K562 (cell line): ENCODE measurements around the gene SRRT. TPM values are rescaled to one million over a fixed set of nuclear protein-coding genes. Genes with fewer than 3 reads are reported as not detected.

Source experiments
- CREB3L1 ChIP-seq: fragments of 450-650 bp; IDR thresholded peaks from 2 replicates; pipeline ENCODE4 v1.6.1; 2014; ENCODE audit warnings: low read depth, mild to moderate bottlenecking, moderate library complexity, borderline replicate concordance
- HSF4 ChIP-seq: fragments of 250-450 bp; sonication (Bioruptor Pico); IDR thresholded peaks from 2 replicates; pipeline ENCODE4 v2.1.2; 2022; ENCODE audit warnings: mild to moderate bottlenecking, moderate library complexity, borderline replicate concordance
- ILF3 ChIP-seq: fragments of 450-650 bp; IDR thresholded peaks from 2 replicates; pipeline ENCODE4 v1.6.1; 2018; ENCODE audit warnings: antibody characterized with exemption, mild to moderate bottlenecking, moderate library complexity, borderline replicate concordance
- NFIX ChIP-seq: fragments of 250-450 bp; sonication (Bioruptor Pico); IDR thresholded peaks from 2 replicates; pipeline ENCODE4 v1.4.0; 2020; ENCODE audit warnings: low read depth, mild to moderate bottlenecking, moderate library complexity
- PHF20 ChIP-seq: fragments of 450-650 bp; IDR thresholded peaks from 2 replicates; pipeline ENCODE4 v1.6.1; 2018; ENCODE audit not compliant: partially characterized antibody
- POLR2G ChIP-seq: fragments of 200-400 bp; formaldehyde crosslinking; IDR thresholded peaks from 2 replicates; pipeline ENCODE4 v1.6.1; 2017; ENCODE audit warnings: low read depth, mild to moderate bottlenecking, antibody characterized with exemption, low read length, moderate library complexity
- PTBP1 ChIP-seq: fragments of 200-400 bp; formaldehyde crosslinking; IDR thresholded peaks from 2 replicates; pipeline ENCODE4 v1.6.1; 2017; ENCODE audit warnings: low read depth, low read length
- TBL1XR1 ChIP-seq, 2 experiments: IDR thresholded peaks; 2 replicates each; pipeline ENCODE4 v1.6.1; 2012; ENCODE audit warnings: improper control_type of control experiment in 2 of 2, low read length in 2 of 2, mild to moderate bottlenecking in 1 of 2
- YY1 ChIP-seq, 3 experiments: IDR thresholded peaks; 2 replicates each; pipeline ENCODE4 v1.6.1; 2011; ENCODE audit warnings: low read length in 2 of 3, mild to moderate bottlenecking in 2 of 3, moderate library complexity in 2 of 3, borderline replicate concordance in 1 of 3, control low read depth in 1 of 3, low read depth in 1 of 3; ENCODE audit not compliant: insufficient read depth in 3 of 3, insufficient replicate concordance in 2 of 3, control insufficient read depth in 1 of 3, insufficient read length in 1 of 3; ENCODE audit errors: extremely low read depth in 1 of 3
- ZBTB7A ChIP-seq: IDR thresholded peaks from 2 replicates; pipeline ENCODE4 v1.6.1; 2011; ENCODE audit warnings: low read depth, mild to moderate bottlenecking, low read length, moderate library complexity, borderline replicate concordance; ENCODE audit not compliant: control insufficient read depth
- ZFP30 ChIP-seq: fragments of 250-450 bp; sonication (Bioruptor Pico); IDR thresholded peaks from 2 replicates; pipeline ENCODE4 v1.8.0; 2022; ENCODE audit warnings: moderate library complexity, mild to moderate bottlenecking, inconsistent platforms, borderline replicate concordance
- ZNF311 ChIP-seq: fragments of 250-450 bp; sonication (Bioruptor Pico); IDR thresholded peaks from 2 replicates; pipeline ENCODE4 v1.4.0; 2020; ENCODE audit warnings: mild to moderate bottlenecking, moderate library complexity
- ZSCAN32 ChIP-seq: fragments of 450-650 bp; formaldehyde crosslinking; IDR thresholded peaks from 2 replicates; pipeline ENCODE4 v1.4.0; 2020; ENCODE audit warnings: mild to moderate bottlenecking, moderate library complexity
- polyA plus RNA-seq, 8 experiments: library from polyadenylated mRNA; depleted of rRNA in 4 of 8; stranded (reverse) in 5 of 8; unstranded in 3 of 8; fragments of >200 nt; fragmentation: Nextera tagmentation in 2 of 8; fragmentation: Illumina TruSeq in 1 of 8; extraction: Ambion mirVana in 2 of 8; extraction: Trizol in 1 of 8; gene quantifications; 2 replicates each; pipeline versions ENCODE4 v1.2.1 to v1.2.3, GENCODE V29; 2011 to 2014; ENCODE audit warnings: inconsistent platforms in 1 of 8, missing spikeins in 1 of 8
- total RNA-seq, 7 experiments: library from RNA; depleted of rRNA in 6 of 7; stranded (reverse); fragments of >200 nt in 6 of 7; fragmentation: Illumina TruSeq in 2 of 7; extraction: Trizol in 2 of 7; gene quantifications; 2 replicates each; pipeline versions ENCODE4 v1.2.1 to v1.2.3, GENCODE V29; 2011 to 2021; ENCODE audit warnings: low replicate concordance in 1 of 7
- TF ChIP-seq, protein P1 (sequence below), 2 experiments: IDR thresholded peaks; 2 replicates each; pipeline ENCODE4 v1.6.1; 2011; ENCODE audit warnings: borderline replicate concordance in 1 of 2, control low read depth in 1 of 2, low read depth in 1 of 2, low read length in 1 of 2, mild to moderate bottlenecking in 1 of 2, mixed read lengths in 1 of 2, moderate library complexity in 1 of 2; ENCODE audit not compliant: insufficient read depth in 1 of 2, insufficient read length in 1 of 2, poor library complexity in 1 of 2, severe bottlenecking in 1 of 2; ENCODE audit errors: extremely low read depth in 1 of 2
- TF ChIP-seq, protein P2 (sequence below): sonication (generic); formaldehyde crosslinking; IDR thresholded peaks from 2 replicates; pipeline ENCODE4 v1.8.1; 2023; ENCODE audit warnings: missing genetic modification reagents, mild to moderate bottlenecking, borderline replicate concordance
- TF ChIP-seq, protein P3 (sequence below): fragments of 450-650 bp; IDR thresholded peaks from 2 replicates; pipeline ENCODE4 v1.6.1; 2016; ENCODE audit warnings: low read depth, mild to moderate bottlenecking, moderate library complexity

Gene SRRT
- total and polyA plus RNA-seq, 9 of the 15 experiments (the other 6 are each of a cell fraction or from before 2014, with no cell fraction given), result 10.3 to 263 (median 84.4) TPM

GRCh38 chr7:100899432-100899831, 24.5 kb downstream of the SRRT start (continued):
- TF ChIP-seq POLR2G (no peak), ZFP30 (CRISPR knock-in tag) (no peak), YY1 (IDR thresholded peaks at IDR 0.05; ENCODE audit: borderline replicate concordance in 1 of 3, control insufficient read depth in 1 of 3, extremely low read depth in 1 of 3, insufficient read depth in 3 of 3, insufficient read length in 1 of 3, insufficient replicate concordance in 2 of 3, low read depth in 1 of 3, low read length in 2 of 3) (no peak), PHF20 (no peak), NFIX (CRISPR knock-in tag) (no peak), HSF4 (CRISPR knock-in tag) (no peak), ZNF311 (no peak), ZBTB7A (no peak), PTBP1 (0 out of 2 replicates have a peak, but pooled peaks have one; percentile 67), TBL1XR1 (IDR thresholded peaks at IDR 0.05; ENCODE audit: low read length in 2 of 2) (no peak), ZSCAN32 (CRISPR knock-in tag) (no peak), CREB3L1 (no peak), ILF3 (no peak)
- TF ChIP-seq, protein P1, sequence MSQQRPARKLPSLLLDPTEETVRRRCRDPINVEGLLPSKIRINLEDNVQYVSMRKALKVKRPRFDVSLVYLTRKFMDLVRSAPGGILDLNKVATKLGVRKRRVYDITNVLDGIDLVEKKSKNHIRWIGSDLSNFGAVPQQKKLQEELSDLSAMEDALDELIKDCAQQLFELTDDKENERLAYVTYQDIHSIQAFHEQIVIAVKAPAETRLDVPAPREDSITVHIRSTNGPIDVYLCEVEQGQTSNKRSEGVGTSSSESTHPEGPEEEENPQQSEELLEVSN (IDR thresholded peaks at IDR 0.05; ENCODE audit: borderline replicate concordance in 1 of 2, extremely low read depth in 1 of 2, insufficient read depth in 1 of 2, insufficient read length in 1 of 2, low read depth in 1 of 2, low read length in 1 of 2, poor library complexity in 1 of 2, severe bottlenecking in 1 of 2), result no peak
- TF ChIP-seq, protein P2, sequence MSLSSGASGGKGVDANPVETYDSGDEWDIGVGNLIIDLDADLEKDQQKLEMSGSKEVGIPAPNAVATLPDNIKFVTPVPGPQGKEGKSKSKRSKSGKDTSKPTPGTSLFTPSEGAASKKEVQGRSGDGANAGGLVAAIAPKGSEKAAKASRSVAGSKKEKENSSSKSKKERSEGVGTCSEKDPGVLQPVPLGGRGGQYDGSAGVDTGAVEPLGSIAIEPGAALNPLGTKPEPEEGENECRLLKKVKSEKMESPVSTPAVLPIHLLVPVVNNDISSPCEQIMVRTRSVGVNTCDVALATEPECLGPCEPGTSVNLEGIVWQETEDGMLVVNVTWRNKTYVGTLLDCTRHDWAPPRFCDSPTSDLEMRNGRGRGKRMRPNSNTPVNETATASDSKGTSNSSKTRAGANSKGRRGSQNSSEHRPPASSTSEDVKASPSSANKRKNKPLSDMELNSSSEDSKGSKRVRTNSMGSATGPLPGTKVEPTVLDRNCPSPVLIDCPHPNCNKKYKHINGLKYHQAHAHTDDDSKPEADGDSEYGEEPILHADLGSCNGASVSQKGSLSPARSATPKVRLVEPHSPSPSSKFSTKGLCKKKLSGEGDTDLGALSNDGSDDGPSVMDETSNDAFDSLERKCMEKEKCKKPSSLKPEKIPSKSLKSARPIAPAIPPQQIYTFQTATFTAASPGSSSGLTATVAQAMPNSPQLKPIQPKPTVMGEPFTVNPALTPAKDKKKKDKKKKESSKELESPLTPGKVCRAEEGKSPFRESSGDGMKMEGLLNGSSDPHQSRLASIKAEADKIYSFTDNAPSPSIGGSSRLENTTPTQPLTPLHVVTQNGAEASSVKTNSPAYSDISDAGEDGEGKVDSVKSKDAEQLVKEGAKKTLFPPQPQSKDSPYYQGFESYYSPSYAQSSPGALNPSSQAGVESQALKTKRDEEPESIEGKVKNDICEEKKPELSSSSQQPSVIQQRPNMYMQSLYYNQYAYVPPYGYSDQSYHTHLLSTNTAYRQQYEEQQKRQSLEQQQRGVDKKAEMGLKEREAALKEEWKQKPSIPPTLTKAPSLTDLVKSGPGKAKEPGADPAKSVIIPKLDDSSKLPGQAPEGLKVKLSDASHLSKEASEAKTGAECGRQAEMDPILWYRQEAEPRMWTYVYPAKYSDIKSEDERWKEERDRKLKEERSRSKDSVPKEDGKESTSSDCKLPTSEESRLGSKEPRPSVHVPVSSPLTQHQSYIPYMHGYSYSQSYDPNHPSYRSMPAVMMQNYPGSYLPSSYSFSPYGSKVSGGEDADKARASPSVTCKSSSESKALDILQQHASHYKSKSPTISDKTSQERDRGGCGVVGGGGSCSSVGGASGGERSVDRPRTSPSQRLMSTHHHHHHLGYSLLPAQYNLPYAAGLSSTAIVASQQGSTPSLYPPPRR (CRISPR knock-in tag), result no peak
- TF ChIP-seq, protein P3, sequence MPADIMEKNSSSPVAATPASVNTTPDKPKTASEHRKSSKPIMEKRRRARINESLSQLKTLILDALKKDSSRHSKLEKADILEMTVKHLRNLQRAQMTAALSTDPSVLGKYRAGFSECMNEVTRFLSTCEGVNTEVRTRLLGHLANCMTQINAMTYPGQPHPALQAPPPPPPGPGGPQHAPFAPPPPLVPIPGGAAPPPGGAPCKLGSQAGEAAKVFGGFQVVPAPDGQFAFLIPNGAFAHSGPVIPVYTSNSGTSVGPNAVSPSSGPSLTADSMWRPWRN, result no peak
